HepG2 (cell line): Measurements from ENCODE around the gene TNP1. TPM values are rescaled to one million over a fixed set of nuclear protein-coding genes. Genes with fewer than 3 reads are reported as not detected.

Experiments used
- ATAC-seq: fragments of 200-7000 bp; cut with Tn5 transposase; 3 replicates; pipeline ENCODE4 v1.9.1; 2020; ENCODE audit warnings: mild to moderate bottlenecking, moderate library complexity
- BruUV-seq: library from RNA; stranded (reverse); fragments of 400-500 nt; replicated peaks from 2 replicates; lab custom pipeline; 2021; lab: Mats Ljungman, UMichigan
- CTCF ChIA-PET: fragments of 300-600 bp; formaldehyde crosslinking; extraction: SDS; loops from one replicate; lab custom pipeline; 2021; ENCODE audit warnings: low total read pairs, inconsistent platforms, low intra/inter-chr PET ratio; lab: Yijun Ruan, JAX
- POLR2A ChIA-PET: fragments of 350-600 bp; sonication (Branson Sonifier 250); formaldehyde crosslinking; loops from one replicate; lab custom pipeline; 2020; ENCODE audit warnings: antibody characterized with exemption, inconsistent platforms; lab: Yijun Ruan, JAX
- DNase-seq: peaks from one replicate; pipeline ENCODE4 v3.0.0-alpha.2; 2015; ENCODE audit warnings: low spot score
- FAIRE-seq: peaks from 3 replicates; lab custom pipeline; 2011; peaks lifted over from hg19 to GRCh38; lab: Jason Lieb, UNC
- H2AFZ ChIP-seq: one replicate; pipeline ENCODE4 v1.6.1; 2011; ENCODE audit warnings: low read length, inconsistent platforms
- H3K27ac ChIP-seq: fragments of 300-600 bp; 3 replicates; pipeline ENCODE4 v1.8.0; 2011; ENCODE audit warnings: mixed run types, mild to moderate bottlenecking, mixed read lengths, low read length, inconsistent platforms; ENCODE audit not compliant: insufficient read depth; ENCODE audit errors: extremely low read length
- H3K27me3 ChIP-seq, 2 experiments: fragments of 200-600 bp in 1 of 2; 2 replicates in 1 of 2; 3 replicates in 1 of 2; pipeline versions ENCODE4 v1.6.0 to v1.8.0; 2011; ENCODE audit warnings: low read length in 2 of 2, mild to moderate bottlenecking in 2 of 2, moderate library complexity in 2 of 2, inconsistent platforms in 1 of 2; ENCODE audit not compliant: insufficient read depth in 2 of 2, control insufficient read depth in 1 of 2
- H3K36me3 ChIP-seq, 2 experiments: fragments of 200-600 bp in 1 of 2; replicated peaks in 1 of 2; 2 replicates in 1 of 2; 3 replicates in 1 of 2; pipeline versions ENCODE4 v1.5.1 to v1.8.0; 2011; ENCODE audit warnings: low read length in 2 of 2, inconsistent platforms in 1 of 2; ENCODE audit not compliant: insufficient read depth in 2 of 2, control insufficient read depth in 1 of 2
- H3K4me1 ChIP-seq: 2 replicates; pipeline ENCODE4 v1.5.1; 2012; ENCODE audit warnings: low read length, inconsistent platforms; ENCODE audit not compliant: insufficient read depth
- H3K4me2 ChIP-seq: 2 replicates; pipeline ENCODE4 v1.6.0; 2011; ENCODE audit warnings: low read depth, low read length, inconsistent platforms
- H3K4me3 ChIP-seq, 3 experiments: fragments of 200-600 bp in 1 of 3; sonication (generic), shearing (Covaris generic) in 1 of 3; replicated peaks in 1 of 3; 2 replicates each; pipeline ENCODE4 v1.5.1; 2011 to 2016; ENCODE audit warnings: low read length in 3 of 3, inconsistent platforms in 2 of 3, low read depth in 2 of 3, mild to moderate bottlenecking in 2 of 3, control low read depth in 1 of 3, mixed read lengths in 1 of 3; ENCODE audit not compliant: insufficient read depth in 1 of 3
- H3K79me2 ChIP-seq: one replicate; pipeline ENCODE4 v1.6.1; 2011; ENCODE audit warnings: low read length, inconsistent platforms; ENCODE audit not compliant: insufficient read depth
- H3K9ac ChIP-seq: 2 replicates; pipeline ENCODE4 v1.6.0; 2011; ENCODE audit warnings: mild to moderate bottlenecking, low read depth, low read length, inconsistent platforms; ENCODE audit not compliant: insufficient read depth
- H3K9me3 ChIP-seq: 2 replicates; pipeline ENCODE4 v1.5.1; 2012; ENCODE audit warnings: mild to moderate bottlenecking, low read length
- H4K20me1 ChIP-seq: 2 replicates; pipeline ENCODE4 v1.6.0; 2011; ENCODE audit warnings: inconsistent platforms, mild to moderate bottlenecking, low read length, moderate library complexity; ENCODE audit not compliant: insufficient read depth
- AKAP8 ChIP-seq: sonication (generic); formaldehyde crosslinking; IDR thresholded peaks from 2 replicates; pipeline ENCODE4 v1.5.1; 2020; ENCODE audit warnings: mild to moderate bottlenecking, missing genetic modification reagents
- KDM2A ChIP-seq: sonication (generic); formaldehyde crosslinking; IDR thresholded peaks from 2 replicates; pipeline ENCODE4 v1.4.0; 2020; ENCODE audit warnings: low read depth, missing genetic modification reagents, borderline replicate concordance
- NFE2 ChIP-seq: sonication (generic); formaldehyde crosslinking; IDR thresholded peaks from 2 replicates; pipeline ENCODE4 v1.4.0; 2020; ENCODE audit warnings: missing genetic modification reagents
- NFE2L1 ChIP-seq: sonication (generic); formaldehyde crosslinking; IDR thresholded peaks from 2 replicates; pipeline ENCODE4 v1.4.0; 2020; ENCODE audit warnings: missing genetic modification reagents, mild to moderate bottlenecking, borderline replicate concordance
- NFE2L2 ChIP-seq: fragments of 150-350 bp; IDR thresholded peaks from 2 replicates; pipeline ENCODE4 v1.6.1; 2014; ENCODE audit warnings: low read length
- SP5 ChIP-seq: IDR thresholded peaks from 2 replicates; pipeline ENCODE4 v1.6.1; 2016; ENCODE audit warnings: low read depth, borderline replicate concordance
- ZNF260 ChIP-seq: sonication (generic); formaldehyde crosslinking; IDR thresholded peaks from 2 replicates; pipeline ENCODE4 v1.4.0; 2020; ENCODE audit warnings: missing genetic modification reagents, low read depth, mild to moderate bottlenecking, borderline replicate concordance
- ZNF329 ChIP-seq: sonication (generic); formaldehyde crosslinking; IDR thresholded peaks from 2 replicates; pipeline ENCODE4 v1.9.0; 2021; ENCODE audit warnings: low read depth, mild to moderate bottlenecking, missing genetic modification reagents
- WGBS: methylation state at CpG from one replicate; pipeline ENCODE4 v1.1.6; 2017; ENCODE audit warnings: low lambda C conversion rate; 5-methylcytosine and 5-hydroxymethylcytosine counted together
- in situ Hi-C: cut with HindIII; loops from 2 replicates; pipeline ENCODE4 v1.10.0; 2017; ENCODE audit warnings: low pct_unique_long_range_greater_than_20kb; ENCODE audit not compliant: extremely low pct_ligation_motif_present
- intact Hi-C: fragments of 100-400 bp; cut with micrococcal nuclease; formaldehyde crosslinking; loops from one replicate; pipeline ENCODE4 v1.10.0; 2022; ENCODE audit not compliant: unreplicated experiment
- polyA plus RNA-seq, 8 experiments: library from polyadenylated mRNA; depleted of rRNA in 3 of 8; stranded (reverse) in 7 of 8; unstranded in 1 of 8; fragments of >200 nt; fragmentation: Illumina TruSeq in 4 of 8; extraction: Trizol in 4 of 8; gene quantifications; 2 replicates each; pipeline versions ENCODE4 v1.2.1 to v1.2.3, GENCODE V29; 2011 to 2016; ENCODE audit warnings: low read depth in 4 of 8, missing spikeins in 1 of 8, mixed read lengths in 1 of 8; ENCODE audit not compliant: insufficient read depth in 1 of 8
- total RNA-seq, 5 experiments: library from RNA; depleted of rRNA; stranded (reverse); fragments of >200 nt; fragmentation: Illumina TruSeq; extraction: Trizol; gene quantifications; 2 replicates each; pipeline ENCODE4 v1.2.3, GENCODE V29; 2016; ENCODE audit warnings: low read depth in 1 of 5
- TF ChIP-seq, protein P1 (sequence below): sonication (generic); formaldehyde crosslinking; IDR thresholded peaks from 2 replicates; pipeline ENCODE4 v1.4.0; 2020; ENCODE audit warnings: mild to moderate bottlenecking, missing genetic modification reagents
- TF ChIP-seq, protein P2 (sequence below): sonication (generic); formaldehyde crosslinking; IDR thresholded peaks from 2 replicates; pipeline ENCODE4 v1.5.1; 2020; ENCODE audit warnings: missing genetic modification reagents, mild to moderate bottlenecking, borderline replicate concordance

TNP1 gene
- total and polyA plus RNA-seq, 2 of the 13 experiments (the other 11 are each of a cell fraction or from before 2014, with no cell fraction given): not detected

- BruUV-seq: no TSS peak
- H3K36me3 ChIP-seq: no peaks in the 10 kb centered on the region
- intact Hi-C loops (no loop called here), in situ Hi-C loops (no loop called here)
- H4K20me1 ChIP-seq: no peaks in the 10 kb centered on the region
- H3K27me3 ChIP-seq: peaks cover 0 to 11% of the 10 kb centered on the region in 2 experiments; a peak in 2 of 5 replicates
- no peak overlapping the region for H3K4me2 ChIP-seq
- POLR2A ChIA-PET: no interaction called here
- DNase-seq: no peak
- H3K9me3 ChIP-seq: no peaks in the 10 kb centered on the region
- H3K79me2 ChIP-seq: no peaks in the 10 kb centered on the region
- CTCF ChIA-PET: no interaction called here
- FAIRE-seq: no peak
- no peak overlapping the region for H3K27ac ChIP-seq
- TF ChIP-seq, protein P1, sequence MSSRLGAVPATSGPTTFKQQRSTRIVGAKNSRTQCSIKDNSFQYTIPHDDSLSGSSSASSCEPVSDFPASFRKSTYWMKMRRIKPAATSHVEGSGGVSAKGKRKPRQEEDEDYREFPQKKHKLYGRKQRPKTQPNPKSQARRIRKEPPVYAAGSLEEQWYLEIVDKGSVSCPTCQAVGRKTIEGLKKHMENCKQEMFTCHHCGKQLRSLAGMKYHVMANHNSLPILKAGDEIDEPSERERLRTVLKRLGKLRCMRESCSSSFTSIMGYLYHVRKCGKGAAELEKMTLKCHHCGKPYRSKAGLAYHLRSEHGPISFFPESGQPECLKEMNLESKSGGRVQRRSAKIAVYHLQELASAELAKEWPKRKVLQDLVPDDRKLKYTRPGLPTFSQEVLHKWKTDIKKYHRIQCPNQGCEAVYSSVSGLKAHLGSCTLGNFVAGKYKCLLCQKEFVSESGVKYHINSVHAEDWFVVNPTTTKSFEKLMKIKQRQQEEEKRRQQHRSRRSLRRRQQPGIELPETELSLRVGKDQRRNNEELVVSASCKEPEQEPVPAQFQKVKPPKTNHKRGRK: no peak
- TF ChIP-seq AKAP8: no peak
- no peak overlapping the region for H3K9ac ChIP-seq
- 11% methylated on average over 6 of the region's 6 CpGs for WGBS
- ATAC-seq: no peak
- H3K4me1 ChIP-seq: peaks cover 13% of the 10 kb centered on the region; the same call in 1 of the 2 replicates
- no peak overlapping the region for H2AFZ ChIP-seq
- H3K4me3 ChIP-seq: no peak overlapping the region
These were observed 20.1 kb upstream of the TNP1 start for GRCh38 chr2:216879727-216880508.

DNA sequence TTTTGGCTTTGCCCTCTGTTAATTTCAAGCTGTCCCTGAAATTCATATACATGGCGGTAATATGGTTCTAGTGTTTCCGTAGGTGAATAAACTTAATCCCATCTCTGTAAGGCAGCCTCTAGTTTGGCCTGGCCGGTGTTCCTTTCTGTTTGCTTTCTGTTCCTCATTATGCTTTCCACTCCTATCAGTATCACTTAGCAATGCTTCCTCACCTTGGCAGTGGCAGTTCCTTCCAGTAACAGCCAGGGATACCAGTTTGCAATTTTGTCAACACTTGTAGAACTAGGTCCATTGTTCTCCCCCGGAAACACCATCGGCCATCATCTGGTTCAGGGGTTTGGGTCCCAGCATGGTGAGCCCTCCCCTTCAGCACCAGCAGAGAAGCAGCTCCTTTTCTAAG lies 18.2 kb upstream of the TNP1 start:
- BruUV-seq: no TSS peak
- TF ChIP-seq ZNF329 (CRISPR knock-in tag): no peak
- no peak for TF ChIP-seq ZNF260 (CRISPR knock-in tag)
- no peak for TF ChIP-seq NFE2L2
- TF ChIP-seq SP5 (CRISPR knock-in tag): no peak
- TF ChIP-seq NFE2 (CRISPR knock-in tag): no peak
- TF ChIP-seq KDM2A (CRISPR knock-in tag): no peak
- no peak for TF ChIP-seq NFE2L1 (CRISPR knock-in tag)
- TF ChIP-seq, protein P2, sequence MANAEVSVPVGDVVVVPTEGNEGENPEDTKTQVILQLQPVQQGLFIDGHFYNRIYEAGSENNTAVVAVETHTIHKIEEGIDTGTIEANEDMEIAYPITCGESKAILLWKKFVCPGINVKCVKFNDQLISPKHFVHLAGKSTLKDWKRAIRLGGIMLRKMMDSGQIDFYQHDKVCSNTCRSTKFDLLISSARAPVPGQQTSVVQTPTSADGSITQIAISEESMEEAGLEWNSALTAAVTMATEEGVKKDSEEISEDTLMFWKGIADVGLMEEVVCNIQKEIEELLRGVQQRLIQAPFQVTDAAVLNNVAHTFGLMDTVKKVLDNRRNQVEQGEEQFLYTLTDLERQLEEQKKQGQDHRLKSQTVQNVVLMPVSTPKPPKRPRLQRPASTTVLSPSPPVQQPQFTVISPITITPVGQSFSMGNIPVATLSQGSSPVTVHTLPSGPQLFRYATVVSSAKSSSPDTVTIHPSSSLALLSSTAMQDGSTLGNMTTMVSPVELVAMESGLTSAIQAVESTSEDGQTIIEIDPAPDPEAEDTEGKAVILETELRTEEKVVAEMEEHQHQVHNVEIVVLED (CRISPR knock-in tag): no peak

More for the DNA sequence above, 18.2 kb upstream of the TNP1 start:
- FAIRE-seq (no peak), ATAC-seq (no peak), DNase-seq (no peak)
- WGBS: 92% methylated on average over 5 of the region's 5 CpGs
- POLR2A ChIA-PET: no interaction called here
- in situ Hi-C loops: no loop called here
- intact Hi-C loops: no loop called here
- Histone ChIP-seq H3K4me2 (no peak overlapping the region), H2AFZ (no peak overlapping the region), H4K20me1 (no peaks in the 10 kb centered on the region), H3K9me3 (no peaks in the 10 kb centered on the region), H3K4me3 (no peak overlapping the region), H3K27me3 (peaks cover 0 to 4% of the 10 kb centered on the region in 2 experiments; a peak in 2 of 5 replicates), H3K36me3 (no peaks in the 10 kb centered on the region), H3K9ac (no peak overlapping the region), H3K4me1 (peaks cover 13% of the 10 kb centered on the region; the same call in 1 of the 2 replicates), H3K79me2 (no peaks in the 10 kb centered on the region), H3K27ac (no peak overlapping the region)
- CTCF ChIA-PET: no interaction called here
